NCI-H146 treated with DMSO at 0.1 percent for 48 hours (cell line): ENCODE measurements around the gene POLR2J3.
"Not testable (repeated sequence)": the region's sequence is repeated elsewhere in the genome, so short reads cannot be mapped to it uniquely, and the experiment has no call there.

Experiments
- DNase-seq: peaks from one replicate; lab custom pipeline; 2025; ENCODE audit not compliant: unreplicated experiment; lab: John Stamatoyannopoulos, UW

Gene POLR2J3

DNA sequence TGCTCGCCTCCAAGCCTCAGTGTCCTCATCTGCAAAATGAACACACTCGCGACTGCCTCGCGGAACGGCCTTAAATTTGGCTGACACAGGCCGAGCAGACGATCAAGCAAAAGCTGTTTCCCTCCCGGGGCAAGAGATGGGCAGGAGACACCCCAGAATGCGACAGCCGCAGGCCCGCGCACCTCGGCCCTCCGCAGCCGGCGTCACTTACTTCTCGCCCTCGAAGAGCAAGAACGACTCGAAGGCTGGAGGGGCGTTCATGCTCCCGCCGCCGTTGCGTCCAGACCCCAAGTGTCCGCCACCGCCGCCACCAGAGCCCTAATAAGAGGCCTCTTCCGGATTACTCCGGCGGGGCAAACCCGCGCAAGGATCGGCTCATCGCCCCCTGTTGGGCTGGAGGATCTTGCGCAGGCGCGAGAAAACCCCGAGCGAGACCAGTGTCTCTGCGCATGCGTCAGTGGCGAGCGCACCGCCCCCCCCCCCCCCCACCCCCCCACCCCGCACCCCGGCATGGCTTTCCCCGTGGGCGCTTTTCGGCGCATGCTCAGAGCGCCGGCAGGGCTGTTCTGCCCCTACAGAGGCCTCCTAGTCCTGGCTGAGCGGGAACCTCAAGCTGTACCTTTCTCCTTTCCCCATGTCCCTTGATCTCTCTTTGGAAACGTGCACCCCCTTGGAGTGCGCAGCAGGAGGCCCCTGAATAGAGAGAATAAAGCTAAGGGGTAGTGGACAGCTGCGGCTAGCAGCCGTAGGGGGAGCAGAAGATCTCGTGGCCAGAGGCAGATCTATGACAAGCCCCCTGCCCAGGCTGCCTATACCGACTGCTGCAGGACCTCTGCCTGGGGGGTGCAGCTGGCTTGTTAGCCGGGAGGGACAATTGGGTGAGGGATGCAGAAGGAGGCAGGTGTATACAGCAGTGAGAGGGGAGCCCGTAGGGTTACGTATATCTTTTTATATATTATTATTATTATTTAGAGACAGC lies at the start of gene POLR2J3:
Gene POLR2J3 (minus strand): TSS at position 323 of the 979 bp plus-strand sequence. CDS start 62 bp downstream, at position 261.
- not testable (repeated sequence) for DNase-seq

DNA sequence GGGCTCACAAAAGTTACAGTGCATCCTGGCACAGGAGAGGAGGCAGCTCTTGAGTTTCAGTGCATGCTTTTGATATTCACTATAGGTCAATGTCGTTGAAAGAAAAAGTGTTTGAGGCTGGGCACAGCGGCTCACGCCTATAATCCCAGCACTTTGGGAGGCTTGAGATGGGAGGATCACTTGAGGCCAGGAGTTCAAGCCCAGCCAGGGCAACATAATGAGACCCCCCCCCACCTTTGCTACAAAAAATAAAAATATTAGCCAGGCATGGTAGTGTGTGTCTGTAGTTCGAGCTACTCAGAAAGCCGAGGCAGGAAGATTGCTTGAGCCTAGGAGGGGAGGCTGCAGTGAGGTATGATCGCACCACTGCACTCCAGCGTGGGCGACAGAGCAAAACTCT lies 45.7 kb upstream of the POLR2J3 start:
- not testable (repeated sequence) for DNase-seq

DNA sequence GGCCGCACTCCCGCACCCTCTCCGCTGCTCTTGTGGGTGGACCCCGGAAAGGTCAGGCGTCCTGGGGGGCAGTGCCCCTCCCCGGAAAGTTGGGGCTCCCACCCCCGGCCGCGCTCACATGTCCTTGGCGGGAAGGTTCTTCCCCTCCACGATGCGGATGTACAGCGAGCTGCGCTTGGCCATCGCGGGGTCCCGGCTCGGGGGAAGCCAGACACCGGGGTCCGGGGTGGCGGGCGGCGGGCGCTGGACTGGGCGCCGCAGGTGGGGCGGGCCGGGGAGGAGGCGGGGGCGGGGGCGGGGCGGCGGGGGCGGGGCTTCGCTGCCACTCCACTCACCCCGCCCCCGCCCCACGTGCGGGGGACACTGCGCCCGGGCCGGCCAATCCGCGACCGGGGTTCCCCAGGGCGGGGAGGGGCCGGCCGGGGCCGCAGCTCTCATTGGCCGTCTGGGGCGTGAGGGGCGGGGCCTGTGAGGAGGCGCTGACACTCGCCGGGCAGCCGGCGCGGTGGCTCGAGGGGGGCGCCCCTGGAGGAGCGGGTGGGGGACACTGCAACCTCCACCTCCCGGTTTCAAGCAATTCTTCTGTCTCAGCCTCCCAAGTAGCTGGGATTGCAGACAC lies 44.2 kb upstream of the POLR2J3 start, which contains the start of gene RASA4:
Gene RASA4 (minus strand): TSS at position 250 of the 619 bp plus-strand sequence. CDS start 67 bp downstream, at position 183.
- not testable (repeated sequence) for DNase-seq

DNA sequence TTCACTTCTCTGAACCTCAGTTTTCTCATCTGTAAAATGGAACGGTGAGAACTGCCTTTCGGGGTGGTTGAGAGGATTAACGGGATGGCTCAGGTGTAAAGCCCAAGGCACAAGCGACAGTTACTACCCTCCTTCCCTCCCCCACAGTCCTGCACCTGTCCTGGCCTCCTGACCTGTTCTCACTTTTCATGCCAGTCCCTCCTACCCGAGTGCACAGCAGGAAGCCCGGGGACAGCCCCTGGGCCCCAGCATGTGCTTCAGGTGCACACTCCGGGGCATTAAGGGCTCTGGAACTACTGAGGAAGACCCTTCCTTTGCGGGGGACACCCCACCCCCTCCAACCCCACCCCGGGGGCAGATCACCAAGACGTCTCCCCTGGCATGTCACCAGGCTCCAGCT lies 43.5 kb upstream of the POLR2J3 start:
- DNase-seq = not testable (repeated sequence)

DNA sequence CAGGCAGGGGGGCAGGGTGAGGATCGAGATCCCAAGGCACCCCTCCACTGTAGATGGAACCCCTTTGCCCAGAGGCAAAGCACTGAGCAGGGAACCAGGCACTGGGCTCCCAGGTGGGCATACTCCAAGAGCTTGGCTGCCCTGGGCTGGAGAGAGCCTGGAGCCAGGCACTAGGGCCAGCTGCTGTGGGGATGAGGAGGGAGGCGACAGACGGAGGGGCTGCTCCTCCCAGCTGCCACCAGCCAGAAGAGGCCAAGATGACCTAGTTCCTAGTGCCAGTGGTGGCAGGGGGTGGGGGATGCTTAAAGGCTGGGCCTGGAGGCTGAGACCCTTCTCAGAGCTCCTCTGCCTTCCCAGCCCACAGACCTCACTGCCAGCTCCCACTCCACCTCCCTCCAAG lies 42.5 kb upstream of the POLR2J3 start:
- DNase-seq = not testable (repeated sequence)

DNA sequence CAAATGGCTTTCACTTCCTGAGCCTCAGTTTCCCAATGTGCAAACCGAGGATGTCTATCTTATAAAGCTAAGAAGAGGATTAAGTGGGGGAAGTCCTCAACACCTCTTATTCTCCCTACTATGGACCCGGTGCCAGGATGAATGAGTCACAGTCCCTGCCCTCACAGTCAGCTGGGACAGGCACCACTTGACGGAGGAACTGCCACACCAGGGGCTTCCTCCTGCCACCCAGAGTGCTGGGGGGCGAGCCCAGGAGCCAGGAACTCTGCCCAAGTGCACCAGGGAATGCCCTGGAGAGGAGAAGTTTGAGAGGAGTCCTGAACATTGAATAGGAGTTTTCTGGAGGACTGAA lies 41.9 kb upstream of the POLR2J3 start:
- not testable (repeated sequence) for DNase-seq

DNA sequence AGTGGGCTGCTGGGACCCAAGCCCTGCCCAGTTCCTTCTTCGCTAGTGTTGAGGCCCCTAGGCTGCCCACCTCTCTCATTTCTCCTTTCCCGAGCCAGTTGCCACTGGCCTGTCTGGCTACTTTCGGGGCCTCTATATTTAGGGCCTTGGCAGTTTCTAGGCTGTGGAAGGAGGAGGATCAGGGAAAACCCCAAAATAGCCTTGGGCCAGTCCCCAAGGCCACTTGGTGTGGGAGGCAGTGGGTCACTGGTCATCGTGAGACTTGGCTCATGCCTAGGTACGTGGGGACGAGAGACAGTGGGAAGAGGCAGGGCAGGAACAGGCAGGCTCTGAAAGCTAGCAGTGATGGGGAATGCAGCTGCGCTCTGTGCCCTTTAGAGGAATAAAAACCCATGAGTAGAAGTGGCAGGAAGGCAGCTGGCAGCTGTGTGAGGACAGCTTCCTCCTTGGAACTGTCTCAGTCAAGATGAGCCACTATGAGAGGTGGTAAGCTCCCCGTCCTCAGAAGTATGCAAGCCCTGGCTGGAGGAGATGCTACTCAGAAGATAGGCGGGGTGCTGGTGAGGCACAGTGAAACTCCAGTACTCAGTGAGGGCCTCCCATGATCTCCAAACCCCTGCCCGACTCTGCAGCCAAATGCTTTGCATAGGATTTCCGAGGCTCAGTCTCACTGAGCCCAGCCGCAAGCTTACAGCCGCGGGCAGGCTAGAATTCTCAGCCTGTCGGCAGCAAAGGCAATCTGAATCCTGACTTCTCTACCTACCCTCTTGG lies 41.4 kb upstream of the POLR2J3 start:
- DNase-seq = not testable (repeated sequence)

DNA sequence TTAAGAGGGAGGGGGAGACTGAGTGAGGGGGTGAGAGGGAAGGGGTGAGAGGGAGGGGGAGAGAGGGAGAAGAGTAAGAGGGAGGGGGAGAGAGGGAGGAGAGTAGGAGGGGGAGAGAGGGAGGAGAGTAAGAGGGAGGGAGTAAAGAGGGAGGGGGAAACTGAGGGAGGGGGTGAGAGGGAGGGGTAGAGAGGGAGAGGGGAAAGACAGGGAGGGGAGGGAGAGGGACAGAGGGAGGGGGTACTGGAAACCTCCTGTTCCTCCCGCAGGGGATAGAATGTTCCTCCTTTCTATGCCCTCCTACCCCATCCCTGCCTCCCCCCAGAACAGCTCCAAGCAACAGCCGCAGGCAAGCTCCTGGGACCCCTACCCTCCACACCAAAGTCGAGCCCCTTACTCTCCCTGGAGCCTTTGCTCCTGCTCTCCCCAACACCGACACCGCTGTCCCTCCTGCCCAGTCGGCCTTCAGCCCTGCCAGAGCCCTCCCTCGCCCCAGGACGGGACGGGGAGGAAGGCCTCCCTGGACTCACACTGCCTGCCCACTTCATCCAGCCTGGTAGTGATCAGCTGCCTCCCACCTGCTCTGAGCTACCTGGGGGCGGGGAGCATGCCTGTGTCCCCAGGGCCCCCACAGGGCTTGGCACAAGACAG lies 39.4 kb upstream of the POLR2J3 start:
- not testable (repeated sequence) for DNase-seq

DNA sequence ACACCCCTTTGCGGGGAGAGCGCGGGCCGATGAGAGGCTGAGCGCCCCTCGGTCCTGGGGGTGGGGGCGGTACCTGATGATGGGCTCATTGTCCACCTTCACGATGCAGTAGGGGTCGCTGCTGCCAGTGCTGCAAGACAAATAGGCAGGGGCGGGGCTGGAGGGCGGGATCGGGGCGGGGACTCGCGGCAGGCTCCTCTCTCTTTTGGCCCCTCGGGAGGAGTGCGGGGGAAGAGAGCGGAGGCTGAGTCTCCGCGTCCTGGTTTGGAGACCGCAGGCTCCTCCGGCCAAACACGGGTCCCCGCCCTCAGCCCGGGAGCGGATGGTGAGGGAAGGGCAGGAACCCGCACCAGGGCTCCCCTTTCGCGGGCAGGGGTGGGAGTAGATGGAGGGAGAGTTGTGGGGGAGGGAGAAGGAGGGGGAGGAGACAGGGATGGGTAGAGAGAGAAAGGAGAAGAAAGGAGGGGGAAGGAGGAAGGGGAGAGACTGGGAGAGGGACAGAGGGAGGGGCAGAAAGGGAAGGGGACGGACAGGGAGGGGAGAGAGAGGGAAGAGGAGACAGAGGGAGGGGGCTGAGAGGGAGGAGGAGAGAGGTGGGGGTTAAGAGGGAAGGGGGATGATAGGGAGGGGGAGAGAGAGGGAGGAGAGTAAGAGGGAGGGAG lies 38.8 kb upstream of the POLR2J3 start:
- not testable (repeated sequence) for DNase-seq

DNA sequence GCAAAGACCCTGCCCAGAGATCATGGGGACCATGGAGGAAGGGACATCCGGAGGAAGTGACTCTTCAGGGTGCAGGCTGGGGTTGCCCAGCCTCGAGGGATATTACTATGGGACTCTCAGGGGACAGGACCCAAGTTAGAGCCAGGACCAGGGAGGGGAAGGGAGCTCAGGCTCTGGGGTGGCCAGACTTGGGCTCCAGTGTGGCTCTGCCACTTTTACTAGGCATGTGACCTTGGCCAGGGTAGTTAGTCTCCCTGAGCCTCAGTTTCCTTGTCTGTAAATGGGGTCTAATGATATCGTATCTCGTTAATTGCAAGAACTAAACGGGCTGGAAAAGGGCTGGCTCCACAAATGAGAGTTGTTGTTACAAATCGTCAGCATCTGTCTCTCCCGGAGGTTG lies 38.1 kb upstream of the POLR2J3 start:
- not testable (repeated sequence) for DNase-seq

DNA sequence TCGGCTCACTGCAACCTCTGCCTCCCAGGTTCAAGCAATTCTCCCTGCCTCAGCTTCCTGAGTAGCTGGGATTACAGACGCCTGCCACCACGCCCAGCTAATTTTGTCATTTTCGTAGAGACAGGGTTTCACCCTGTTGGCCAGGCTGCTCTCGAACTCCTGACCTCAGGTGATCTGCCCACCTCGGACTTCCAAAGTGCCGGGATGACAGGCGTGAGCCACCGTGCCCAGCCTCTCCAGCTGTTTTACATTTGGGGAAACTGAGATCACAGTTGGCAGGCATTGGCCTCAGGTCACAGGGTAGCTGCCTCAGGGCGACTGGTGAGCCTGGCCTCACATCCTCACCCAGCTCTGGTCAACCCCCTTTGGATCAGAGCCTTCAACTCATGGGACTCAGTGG lies 37.4 kb upstream of the POLR2J3 start:
- not testable (repeated sequence) for DNase-seq

DNA sequence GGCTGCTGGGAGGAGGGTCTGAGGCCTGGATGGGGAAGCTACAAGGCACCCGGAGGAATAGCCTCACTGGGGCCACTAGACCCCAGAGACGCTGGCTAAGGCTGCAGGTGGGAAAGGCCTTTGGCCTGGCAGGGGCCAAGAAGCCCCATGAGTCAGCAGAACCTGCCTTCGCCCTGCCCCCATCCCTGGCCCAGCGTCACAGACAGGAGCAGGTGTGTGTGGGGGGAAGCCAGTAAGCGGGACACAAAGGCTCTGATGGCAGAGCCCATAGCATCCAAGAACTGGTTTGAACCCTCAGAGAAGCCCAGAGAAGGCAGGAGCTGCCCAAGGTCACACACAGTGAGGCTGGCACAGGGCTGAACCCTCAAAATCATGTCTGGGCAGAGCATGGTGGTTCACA lies 34.5 kb upstream of the POLR2J3 start:
- not testable (repeated sequence) for DNase-seq

DNA sequence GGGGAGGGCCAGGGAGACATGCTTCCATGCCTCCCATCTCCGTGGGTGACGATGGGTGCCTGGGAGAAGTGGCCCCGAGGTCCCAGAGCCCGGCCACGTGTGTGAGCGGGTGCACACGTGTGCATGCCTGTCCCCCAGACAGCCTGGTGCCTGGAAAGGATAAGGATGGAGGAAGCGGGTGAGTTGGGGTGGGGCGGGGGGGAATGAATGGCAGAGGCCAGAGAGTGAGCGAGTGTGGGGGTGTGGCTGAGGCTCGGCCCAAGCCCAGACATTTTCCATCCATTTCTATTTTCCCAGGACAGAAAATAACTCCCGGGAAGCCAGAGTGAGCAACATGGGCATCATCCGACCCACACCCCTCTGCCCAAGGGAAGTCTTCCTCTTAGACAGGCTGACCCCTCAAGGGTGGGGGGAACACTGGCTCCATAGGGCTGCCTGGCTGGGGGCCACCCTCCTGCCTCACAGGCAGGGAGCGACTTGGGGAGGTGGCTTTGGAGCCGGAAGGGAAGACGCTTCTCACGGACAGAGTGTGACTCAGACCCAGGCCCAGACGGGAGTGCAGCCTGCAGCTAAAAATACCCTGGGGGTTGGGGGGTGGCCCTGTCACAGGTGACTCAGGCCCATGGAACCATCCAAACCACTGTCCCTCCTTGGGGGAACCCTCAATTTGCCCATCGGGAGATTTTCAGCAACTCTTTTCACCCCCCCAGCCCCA lies 32.2 kb upstream of the POLR2J3 start:
- DNase-seq = not testable (repeated sequence)

DNA sequence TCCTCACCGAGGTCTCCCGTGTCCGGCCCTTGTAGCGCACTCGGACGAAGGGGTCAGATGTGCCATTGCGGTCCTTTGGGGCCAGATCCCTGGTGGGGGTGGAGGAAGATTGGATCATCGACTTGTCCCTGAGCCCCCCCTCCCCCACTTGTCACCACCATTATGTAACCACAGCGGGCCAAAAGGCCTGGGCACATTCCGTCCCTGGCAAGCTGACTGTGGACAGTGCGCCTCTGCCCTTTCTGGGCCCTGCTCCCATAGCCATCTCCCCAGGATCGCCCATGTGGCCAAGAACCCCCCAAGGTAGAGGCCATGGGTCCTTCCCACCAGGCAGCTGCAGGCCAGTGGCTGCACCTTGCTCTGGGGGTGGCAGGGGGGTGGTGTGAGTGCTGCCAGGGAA lies 29.9 kb upstream of the POLR2J3 start:
- DNase-seq = not testable (repeated sequence)

DNA sequence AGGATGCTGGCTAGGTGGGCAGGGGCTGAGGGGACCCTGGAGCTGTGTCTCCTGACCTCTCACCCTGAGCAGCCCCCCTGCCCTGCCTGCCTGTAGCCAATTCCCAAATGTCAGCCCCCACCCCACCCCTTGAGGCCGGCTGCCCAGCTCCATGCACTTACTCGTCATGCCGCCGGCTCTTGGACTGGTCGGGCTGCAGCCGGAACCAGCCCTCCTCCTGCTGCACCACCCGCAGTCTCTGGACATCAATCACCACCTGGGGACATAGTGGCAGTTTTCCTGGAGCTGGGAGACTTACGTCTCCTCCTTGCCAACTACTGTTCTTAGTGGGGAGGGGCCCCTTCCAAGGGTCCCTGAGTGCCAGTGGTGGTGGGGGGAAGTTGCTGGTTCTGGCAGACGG lies 27.3 kb upstream of the POLR2J3 start:
- not testable (repeated sequence) for DNase-seq

DNA sequence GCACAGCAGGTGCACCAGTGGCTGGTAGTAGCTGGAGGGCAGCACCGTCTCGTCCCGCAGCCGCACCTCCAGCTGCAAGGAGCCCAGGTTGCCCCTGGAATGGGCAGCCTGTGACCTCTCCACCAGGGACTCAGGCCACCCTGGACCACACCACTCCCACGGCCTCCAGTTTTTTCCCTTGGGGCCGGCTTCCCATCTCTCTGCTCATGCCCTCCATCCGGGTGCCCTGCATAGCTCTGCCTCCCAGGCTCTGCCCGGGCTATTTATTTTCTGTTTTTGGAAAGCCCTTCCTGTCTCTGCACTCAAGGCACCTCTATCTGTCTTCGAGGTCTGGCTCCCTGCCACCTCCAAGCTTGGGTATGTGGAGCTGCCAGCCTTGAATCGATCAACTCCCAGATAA lies 23.7 kb upstream of the POLR2J3 start:
- not testable (repeated sequence) for DNase-seq

DNA sequence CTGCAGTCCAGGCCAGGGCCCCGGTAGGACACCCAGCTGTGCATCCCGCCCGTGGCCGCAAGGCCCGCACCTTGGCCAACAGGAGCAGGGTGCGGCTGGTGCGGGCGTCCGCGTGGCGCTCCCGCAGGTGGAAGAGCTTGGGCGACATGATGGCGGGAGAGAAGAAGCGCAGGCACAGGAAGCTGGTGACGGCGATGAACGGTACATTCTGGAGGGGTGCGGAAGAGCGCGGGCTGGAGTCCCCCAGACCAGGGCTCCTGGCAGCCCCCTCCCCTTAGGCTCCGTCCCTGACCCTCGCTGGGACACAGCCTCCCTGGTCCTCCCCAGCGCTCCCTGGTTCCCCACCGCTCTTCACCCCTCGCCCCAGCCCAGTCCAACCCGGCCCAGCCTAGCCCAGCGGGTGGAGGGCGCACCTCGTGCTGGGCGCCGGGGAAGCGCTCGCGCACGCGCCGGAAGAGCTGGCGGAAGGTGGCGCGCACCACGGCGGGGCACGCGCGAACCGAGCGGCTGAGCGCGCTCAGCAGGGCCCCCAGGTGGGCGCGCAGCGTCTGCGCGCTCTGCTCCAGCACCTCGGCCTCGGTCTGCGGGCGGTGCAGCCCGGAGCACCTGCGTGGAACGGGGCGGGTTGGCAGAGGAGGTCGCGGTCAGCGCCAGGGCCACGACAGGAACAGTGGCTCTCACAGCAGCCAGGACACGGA lies 21.4 kb upstream of the POLR2J3 start:
- not testable (repeated sequence) for DNase-seq

DNA sequence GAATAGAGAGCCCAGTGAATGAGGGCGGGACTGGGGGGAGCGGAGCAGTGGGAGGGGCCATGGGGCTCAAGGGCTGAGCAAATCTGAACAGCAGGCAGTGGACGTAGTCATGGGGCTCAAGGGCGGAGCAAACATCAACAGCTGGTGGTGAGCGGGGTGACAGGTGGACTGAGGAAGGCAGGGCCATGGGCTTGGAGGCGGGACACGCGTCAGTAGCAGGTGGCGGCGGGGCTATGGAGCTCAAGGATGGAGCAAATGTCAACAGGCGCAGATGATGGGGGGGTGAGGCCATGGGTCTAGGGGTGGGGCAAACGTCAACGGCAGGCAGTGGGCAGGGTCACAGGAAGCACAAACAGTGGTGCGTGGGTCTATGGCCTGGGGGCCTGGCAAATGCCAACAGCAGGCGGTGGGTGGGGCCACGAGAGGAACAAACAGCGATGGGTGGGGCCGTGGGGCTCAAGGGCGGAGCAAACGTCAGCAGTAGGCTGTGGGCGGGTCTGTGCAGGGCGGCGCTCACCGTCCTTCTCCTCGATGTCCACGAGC lies 20.2 kb upstream of the POLR2J3 start:
- not testable (repeated sequence) for DNase-seq

DNA sequence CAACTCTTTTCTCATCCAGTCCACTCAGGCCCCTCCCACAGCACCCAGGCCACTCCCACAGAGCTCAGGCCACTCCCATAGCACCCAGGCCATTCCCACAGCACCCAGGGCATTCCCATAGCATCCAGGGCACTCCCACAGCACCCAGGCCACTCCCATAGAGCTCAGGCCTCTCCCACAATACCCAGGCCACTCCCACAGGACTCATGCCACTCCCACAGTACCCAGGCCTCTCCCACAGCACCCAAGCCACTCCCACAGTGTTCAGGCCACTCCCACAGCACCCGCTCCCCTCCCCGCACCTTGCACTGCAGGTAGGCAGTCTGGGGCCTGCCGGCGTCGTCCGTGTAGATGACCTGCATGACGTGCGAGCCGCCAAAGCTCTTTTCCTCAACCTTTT lies 17.5 kb upstream of the POLR2J3 start:
- not testable (repeated sequence) for DNase-seq
